ENCODE data around the gene SEMA3E.
"Not testable (repeated sequence)": the region's sequence is repeated elsewhere in the genome, so short reads cannot be mapped to it uniquely, and the experiment has no call there.

The SEMA3E gene

DNA sequence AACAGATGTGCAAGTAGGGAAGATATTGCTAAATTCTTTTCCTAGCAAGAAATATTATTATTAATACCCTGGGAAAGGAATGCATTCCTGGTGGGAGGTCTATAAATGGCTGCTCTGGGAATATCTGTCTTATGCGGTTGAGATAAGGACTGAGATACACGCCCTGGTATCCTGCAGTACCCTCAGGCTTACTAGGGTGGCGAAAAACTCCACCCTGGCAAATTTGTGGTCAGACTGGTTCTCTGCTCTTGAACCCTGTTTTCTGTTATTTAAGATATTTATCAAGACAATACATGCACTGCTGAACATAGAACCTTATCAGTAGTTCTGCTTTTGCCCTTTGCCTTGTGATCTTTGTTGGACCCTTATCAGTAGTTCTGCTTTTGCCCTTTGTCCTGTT is 96.4 kb downstream of the SEMA3E start:
- DNase-seq: not testable (repeated sequence)

GRCh38 chr7:83550100-83550499 is 98.8 kb downstream of the SEMA3E start:
- DNase-seq: no peak

- DNase-seq: no peak
Measured at GRCh38 chr7:83548250-83548649, 100.7 kb downstream of the SEMA3E start.

- no peak for DNase-seq
Measured at GRCh38 chr7:83547526-83547925, 101.4 kb downstream of the SEMA3E start.

DNA sequence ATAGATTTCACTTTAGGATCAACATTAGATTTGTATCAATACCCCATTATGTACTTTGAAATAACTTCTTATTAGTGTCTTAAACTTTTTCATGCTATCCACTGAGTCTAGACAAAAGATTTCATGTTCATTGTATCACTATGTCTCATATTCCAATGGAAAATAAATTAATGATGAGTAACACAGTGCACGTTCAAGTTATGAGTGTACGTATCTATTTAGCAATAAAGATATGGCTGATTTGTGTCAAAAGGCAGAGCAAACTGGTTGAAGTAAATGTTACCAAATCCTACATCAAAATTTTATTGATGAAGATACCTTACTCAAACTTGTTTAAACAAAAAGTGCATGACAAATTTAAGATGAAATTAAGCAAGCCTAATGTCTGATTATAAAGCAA is 102.4 kb downstream of the SEMA3E start:
- DNase-seq: no peak

DNA sequence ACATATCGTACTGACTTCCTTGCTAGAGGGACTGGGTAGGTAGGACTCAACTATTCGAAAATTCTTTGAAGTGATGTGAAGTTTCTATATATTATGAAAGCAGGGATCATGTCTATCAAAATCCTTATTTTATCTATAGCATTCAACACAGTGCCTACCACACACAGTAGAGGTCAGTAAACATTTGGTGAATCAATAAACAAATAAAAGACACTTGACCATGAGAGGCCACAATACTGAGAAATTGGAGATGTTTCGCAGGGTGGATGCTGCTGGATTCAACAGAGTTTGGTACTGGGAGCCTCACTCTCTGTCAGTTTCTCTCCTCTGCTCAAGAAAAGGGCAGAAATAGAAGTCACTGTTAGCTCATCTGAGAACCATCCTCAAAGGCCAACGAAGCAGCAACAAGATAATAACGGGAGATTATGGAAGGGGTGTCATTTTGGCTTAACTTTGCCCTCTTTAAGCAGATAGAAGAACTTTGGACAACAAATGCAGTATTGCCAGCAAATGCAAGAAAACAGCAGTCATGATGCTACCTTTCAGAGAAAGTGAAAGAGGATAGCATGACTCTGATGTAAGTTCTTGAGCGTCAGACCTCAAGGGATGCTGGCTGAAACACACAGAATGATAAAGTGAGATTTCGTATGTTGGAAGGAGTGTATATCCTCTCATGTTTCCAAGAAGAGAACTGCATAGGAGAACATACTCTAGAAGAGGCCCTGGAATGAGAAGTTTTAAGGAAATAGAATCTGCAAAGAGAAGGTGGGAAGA is 107.6 kb downstream of the SEMA3E start:
- no peak for DNase-seq

- no peak for DNase-seq
Measured at GRCh38 chr7:83534488-83534887, 114.5 kb downstream of the SEMA3E start.

- DNase-seq: no peak
Measured at GRCh38 chr7:83532219-83532618, 116.7 kb downstream of the SEMA3E start.

DNA sequence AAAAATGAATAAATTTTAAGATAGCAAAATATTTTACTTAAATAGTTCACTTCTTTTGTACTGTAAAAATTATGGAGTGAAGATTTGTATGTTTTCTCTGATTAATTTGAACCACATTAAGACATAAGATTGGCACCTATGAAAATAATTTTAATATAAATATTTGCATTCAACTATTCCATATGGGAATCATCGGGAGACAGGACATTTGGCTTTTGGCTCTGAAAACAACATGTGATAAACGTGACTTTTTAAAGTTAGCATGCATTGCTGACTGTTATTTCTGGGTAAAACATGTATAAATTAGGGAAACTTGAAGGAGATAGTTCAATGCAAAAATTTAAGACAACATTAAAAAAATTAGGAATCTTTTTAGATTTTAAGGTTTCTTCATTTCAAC is 117.2 kb downstream of the SEMA3E start:
- no peak for DNase-seq

DNA sequence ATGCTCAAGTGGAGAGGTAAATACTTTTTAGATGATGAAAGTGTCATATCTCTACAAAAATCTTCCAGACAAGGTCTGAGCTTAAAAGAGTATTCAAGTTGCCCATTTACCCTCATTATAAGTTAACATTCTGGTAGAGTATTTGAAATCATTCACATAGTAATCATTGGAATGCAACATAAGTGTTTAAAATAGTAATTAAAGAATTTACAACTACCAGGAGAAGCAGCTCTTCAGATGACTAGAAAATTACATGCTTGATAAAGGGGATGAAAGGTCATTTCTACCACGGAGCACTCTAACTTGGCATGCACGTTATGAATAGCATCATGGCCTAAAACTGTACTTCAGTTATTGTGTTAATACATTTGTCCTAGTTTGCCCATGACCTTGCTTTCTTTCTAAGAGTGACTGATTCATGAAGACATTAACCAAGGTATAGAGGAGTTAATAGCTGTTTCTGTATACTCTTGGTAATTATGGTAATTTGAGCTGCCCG is 120.0 kb downstream of the SEMA3E start:
- no peak for DNase-seq

DNA sequence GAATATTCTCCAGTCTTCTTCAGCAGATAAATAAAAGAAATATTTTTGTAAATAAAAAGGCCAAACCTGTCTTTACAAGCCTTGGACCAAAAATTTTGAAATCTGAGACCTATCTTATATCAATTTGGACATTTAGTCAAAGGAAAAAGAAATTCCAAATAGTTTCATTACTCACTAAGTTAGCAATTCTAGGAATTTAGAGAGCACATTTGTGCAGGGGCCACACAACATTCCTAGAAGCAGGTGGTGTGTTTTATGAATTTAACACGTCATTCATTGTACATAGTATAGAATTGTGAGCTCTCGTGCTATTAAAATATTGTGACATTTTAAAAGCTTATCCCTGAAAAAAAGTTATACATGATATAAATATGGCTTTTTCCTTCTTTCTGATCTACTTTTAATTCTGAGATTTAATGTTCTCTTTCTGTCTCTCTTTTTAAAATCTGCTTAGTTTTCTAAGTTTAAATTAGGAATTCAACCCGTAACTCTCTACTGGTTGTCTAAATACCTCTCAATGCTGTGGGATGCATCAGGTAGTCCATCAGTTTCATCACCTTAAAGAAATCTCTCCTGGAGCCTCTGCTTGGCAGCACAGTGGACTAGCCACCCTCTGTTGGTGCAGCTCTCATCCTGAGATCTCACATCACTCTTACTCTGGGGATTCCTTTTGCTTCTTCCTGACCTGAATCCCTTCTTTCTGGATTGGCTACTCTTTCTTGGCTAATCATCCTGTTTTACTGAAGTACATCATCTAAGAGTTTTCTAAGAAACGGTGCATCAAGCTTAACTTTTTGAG is 124.5 kb downstream of the SEMA3E start:
- DNase-seq: no peak

- no peak for DNase-seq
Measured at GRCh38 chr7:83520726-83521125, 128.2 kb downstream of the SEMA3E start.

DNA sequence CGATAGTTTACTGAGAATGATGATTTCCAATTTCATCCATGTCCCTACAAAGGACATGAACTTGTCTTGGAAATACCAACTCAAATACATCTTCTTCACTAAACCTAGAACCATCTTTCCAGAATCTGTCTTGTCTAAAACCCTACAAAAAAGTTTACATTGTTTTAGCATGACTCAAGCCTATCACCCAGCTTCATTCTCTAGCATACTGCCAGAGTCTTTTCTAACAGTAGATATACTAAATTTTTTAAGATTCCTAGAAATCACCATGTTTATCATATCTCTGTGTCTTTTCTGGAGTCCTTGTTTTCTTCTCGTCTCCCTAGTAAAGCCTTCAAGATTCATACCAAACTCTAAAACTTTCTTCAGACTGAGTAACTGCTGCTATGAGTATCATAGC is 129.7 kb downstream of the SEMA3E start:
- DNase-seq: no peak

GRCh38 chr7:83517035-83517700 is 131.8 kb downstream of the SEMA3E start:
- DNase-seq: no peak

GRCh38 chr7:83514977-83515376 is 134.0 kb downstream of the SEMA3E start:
- no peak for DNase-seq

GRCh38 chr7:83509255-83510021 is 139.5 kb downstream of the SEMA3E start:
- DNase-seq: no peak

DNA sequence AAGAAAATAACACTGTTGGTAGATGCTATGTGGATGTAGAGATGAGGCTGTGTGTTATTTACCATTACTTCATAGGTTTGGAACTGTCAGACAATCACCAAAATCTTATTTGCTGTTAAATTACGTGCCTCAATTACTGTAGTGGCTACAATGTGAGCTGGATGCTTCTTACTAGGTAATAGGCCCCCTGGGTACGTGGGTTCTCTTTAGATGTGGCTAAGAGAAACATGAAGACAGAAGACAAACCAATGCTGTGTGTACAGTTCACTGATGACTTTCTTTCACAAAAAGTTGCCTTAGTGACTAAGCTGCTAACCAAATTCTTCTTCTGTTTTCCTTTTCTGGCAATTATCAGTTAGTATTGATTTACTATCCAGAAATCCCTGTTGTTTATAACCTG is 144.6 kb downstream of the SEMA3E start:
- no peak for DNase-seq

GRCh38 chr7:83502636-83503035 is 146.3 kb downstream of the SEMA3E start:
- no peak for DNase-seq

DNA sequence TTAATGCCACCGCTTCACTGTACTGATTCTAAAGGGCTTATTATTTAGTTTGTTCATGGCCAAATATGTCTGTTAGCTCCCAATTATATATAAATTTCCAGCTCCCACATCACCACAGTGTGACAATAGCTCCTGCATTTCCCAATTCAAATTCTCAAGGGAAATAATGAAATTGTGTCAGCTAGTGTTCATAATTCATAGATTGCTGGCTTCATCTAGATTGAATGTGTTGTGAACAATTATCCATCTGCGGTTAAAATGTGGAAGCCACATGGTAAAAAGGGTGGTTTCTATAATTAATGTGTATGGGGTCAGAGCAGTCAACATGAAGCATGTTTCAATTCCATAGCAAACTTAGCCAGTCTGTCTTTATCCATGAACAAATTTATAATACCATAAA is 154.3 kb downstream of the SEMA3E start:
- no peak for DNase-seq

DNA sequence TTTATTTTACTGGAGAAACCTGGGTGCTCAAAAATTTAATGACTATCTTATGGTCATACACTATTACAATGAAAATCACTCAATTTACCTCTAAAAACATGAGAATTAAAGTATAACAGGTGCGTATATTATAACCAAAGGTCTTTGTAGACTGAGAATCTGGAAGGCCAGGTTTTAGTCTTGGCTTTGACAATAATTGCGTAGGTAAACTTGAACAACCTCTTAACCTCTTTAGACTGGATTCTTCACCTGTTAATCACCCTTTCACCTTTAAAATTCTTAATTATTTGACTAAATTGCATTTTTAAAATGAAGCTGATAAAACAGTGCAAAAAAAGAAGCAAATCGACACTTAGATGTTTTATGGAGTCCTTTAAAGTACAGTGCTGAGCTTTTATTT is 156.1 kb downstream of the SEMA3E start:
- DNase-seq: no peak

- no peak for DNase-seq
Measured at GRCh38 chr7:83487801-83488200, 161.1 kb downstream of the SEMA3E start.

GRCh38 chr7:83486957-83487356 is 162.0 kb downstream of the SEMA3E start:
- no peak for DNase-seq

GRCh38 chr7:83486536-83486935 is 162.4 kb downstream of the SEMA3E start:
- DNase-seq: no peak
